ENCODE data around the gene RPS6KA4.
"Not testable (repeated sequence)": the region's sequence is repeated elsewhere in the genome, so short reads cannot be mapped to it uniquely, and the experiment has no call there.

Gene RPS6KA4

GRCh38 chr11:64415996-64416728, 57.2 kb downstream of the RPS6KA4 start:
- H2AK5ac ChIP-seq (ENCODE audit: low read length, severe bottlenecking): no peak overlapping the region

DNA sequence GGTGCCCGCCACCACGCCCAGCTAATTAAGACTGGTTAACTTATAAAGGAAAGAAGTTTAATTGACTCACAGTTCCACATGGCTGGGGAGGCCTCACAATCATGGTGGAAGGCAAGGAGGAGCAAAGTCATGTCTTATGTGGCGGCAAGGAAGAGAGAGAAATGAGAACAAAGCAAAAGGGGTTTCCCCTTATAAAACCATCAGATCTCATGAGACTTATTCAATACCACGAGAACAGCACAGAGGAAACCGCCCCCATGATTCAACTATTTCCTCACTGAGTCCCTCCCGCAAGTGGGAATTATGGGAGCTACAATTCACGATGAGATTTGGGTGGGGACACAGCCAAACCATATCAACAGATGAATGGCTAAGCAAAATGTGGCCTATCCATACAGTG, 59.3 kb downstream of the RPS6KA4 start:
- H3K18ac ChIP-seq (ENCODE audit: low read depth in 1 of 2, low read length in 2 of 2); H2AFZ ChIP-seq (ENCODE audit: low read depth, low read length); H3K9ac ChIP-seq (ENCODE audit: low read length); H4K91ac ChIP-seq (ENCODE audit: low read length); H3K4me1 ChIP-seq (ENCODE audit: control insufficient read depth, insufficient read depth, low read depth, low read length); H3K4me3 ChIP-seq (ENCODE audit: insufficient read depth in 1 of 2, low read depth in 1 of 2, low read length in 2 of 2); H2BK5ac ChIP-seq (ENCODE audit: low read depth, low read length, poor library complexity, severe bottlenecking); H3K4me2 ChIP-seq (ENCODE audit: low read length, poor library complexity, severe bottlenecking); H3K79me1 ChIP-seq (replicated peaks; ENCODE audit: low read length, poor library complexity, severe bottlenecking); H2BK15ac ChIP-seq (ENCODE audit: low read depth, poor library complexity, severe bottlenecking); H3K4ac ChIP-seq (ENCODE audit: low read depth in 1 of 2, low read length in 2 of 2); H2AK5ac ChIP-seq (ENCODE audit: low read length, severe bottlenecking); H2BK120ac ChIP-seq (ENCODE audit: low read depth, low read length); H3K14ac ChIP-seq (ENCODE audit: low read length in 2 of 2); DNase-seq; H3K27ac ChIP-seq (ENCODE audit: low read length, poor library complexity, severe bottlenecking); H2BK12ac ChIP-seq (ENCODE audit: low read length in 2 of 2); H3K23ac ChIP-seq (ENCODE audit: low read length in 2 of 2); H3K36me3 ChIP-seq (ENCODE audit: control insufficient read depth in 1 of 2, insufficient read depth in 2 of 2, low read depth in 1 of 2, low read length in 2 of 2); H4K8ac ChIP-seq (ENCODE audit: low read length): not testable (repeated sequence)
- WGBS: 87% methylated on average over 6 of the region's 7 CpGs
- H3K27me3 ChIP-seq (ENCODE audit: control insufficient read depth in 1 of 2, insufficient read depth in 1 of 2, low read length in 2 of 2): peaks cover 3 to 25% of the 10 kb centered on the region in 2 experiments
- peaks cover 21% of the 10 kb centered on the region for H3K9me3 ChIP-seq (ENCODE audit: control insufficient read depth, low read length)

More at GRCh38 chr11:64415996-64416728, 57.2 kb downstream of the RPS6KA4 start:
- H3K36me3 ChIP-seq (ENCODE audit: control insufficient read depth in 1 of 2, insufficient read depth in 2 of 2, low read depth in 1 of 2, low read length in 2 of 2): no peaks in the 10 kb centered on the region
- DNase-seq: no peak
- no peak overlapping the region for H2AFZ ChIP-seq (ENCODE audit: low read depth, low read length)
- H3K27me3 ChIP-seq (ENCODE audit: control insufficient read depth in 1 of 2, insufficient read depth in 1 of 2, low read length in 2 of 2): peaks cover 3 to 22% of the 10 kb centered on the region in 2 experiments
- 90% methylated on average over 9 of the region's 9 CpGs for WGBS
- H3K9ac ChIP-seq (ENCODE audit: low read length): no peak overlapping the region
- no peak overlapping the region for H2BK120ac ChIP-seq (ENCODE audit: low read depth, low read length)
- H2BK15ac ChIP-seq (ENCODE audit: low read depth, poor library complexity, severe bottlenecking): no peak overlapping the region
- H3K4ac ChIP-seq (ENCODE audit: low read depth in 1 of 2, low read length in 2 of 2): no peak overlapping the region
- H3K4me1 ChIP-seq (ENCODE audit: control insufficient read depth, insufficient read depth, low read depth, low read length): no peaks in the 10 kb centered on the region
- no peak overlapping the region for H4K91ac ChIP-seq (ENCODE audit: low read length)
- no peak overlapping the region for H2BK5ac ChIP-seq (ENCODE audit: low read depth, low read length, poor library complexity, severe bottlenecking)
- H3K4me3 ChIP-seq (ENCODE audit: insufficient read depth in 1 of 2, low read depth in 1 of 2, low read length in 2 of 2): no peak overlapping the region
- peaks cover 1% of the 10 kb centered on the region for H3K9me3 ChIP-seq (ENCODE audit: control insufficient read depth, low read length)
- H3K14ac ChIP-seq (ENCODE audit: low read length in 2 of 2): peak overlapping the region in 1 of 2 experiments; percentile 28
- H2BK12ac ChIP-seq (ENCODE audit: low read length in 2 of 2): no peak overlapping the region
- H3K18ac ChIP-seq (ENCODE audit: low read depth in 1 of 2, low read length in 2 of 2): no peak overlapping the region
- H4K8ac ChIP-seq (ENCODE audit: low read length): no peak overlapping the region
- no peak overlapping the region for H3K23ac ChIP-seq (ENCODE audit: low read length in 2 of 2)
- H3K4me2 ChIP-seq (ENCODE audit: low read length, poor library complexity, severe bottlenecking): no peak overlapping the region
- no peaks in the 10 kb centered on the region for H3K79me1 ChIP-seq (replicated peaks; ENCODE audit: low read length, poor library complexity, severe bottlenecking)
- H3K27ac ChIP-seq (ENCODE audit: low read length, poor library complexity, severe bottlenecking): no peak overlapping the region

- Histone ChIP-seq H3K4me1 (ENCODE audit: control insufficient read depth, insufficient read depth, low read depth, low read length) (no peaks in the 10 kb centered on the region), H3K18ac (ENCODE audit: low read depth in 1 of 2, low read length in 2 of 2) (no peak overlapping the region), H3K4me2 (ENCODE audit: low read length, poor library complexity, severe bottlenecking) (no peak overlapping the region), H3K27ac (ENCODE audit: low read length, poor library complexity, severe bottlenecking) (no peak overlapping the region), H2AK5ac (ENCODE audit: low read length, severe bottlenecking) (no peak overlapping the region), H3K14ac (ENCODE audit: low read length in 2 of 2) (no peak overlapping the region), H3K9ac (ENCODE audit: low read length) (no peak overlapping the region), H3K4me3 (ENCODE audit: insufficient read depth in 1 of 2, low read depth in 1 of 2, low read length in 2 of 2) (no peak overlapping the region), H3K27me3 (ENCODE audit: control insufficient read depth in 1 of 2, insufficient read depth in 1 of 2, low read length in 2 of 2) (peaks cover 3 to 30% of the 10 kb centered on the region in 2 experiments), H3K4ac (ENCODE audit: low read depth in 1 of 2, low read length in 2 of 2) (no peak overlapping the region), H2AFZ (ENCODE audit: low read depth, low read length) (no peak overlapping the region), H2BK5ac (ENCODE audit: low read depth, low read length, poor library complexity, severe bottlenecking) (no peak overlapping the region), H3K79me1 (replicated peaks; ENCODE audit: low read length, poor library complexity, severe bottlenecking) (no peaks in the 10 kb centered on the region), H3K9me3 (ENCODE audit: control insufficient read depth, low read length) (peaks cover 21% of the 10 kb centered on the region), H4K91ac (ENCODE audit: low read length) (no peak overlapping the region), H2BK12ac (ENCODE audit: low read length in 2 of 2) (no peak overlapping the region), H3K23ac (ENCODE audit: low read length in 2 of 2) (no peak overlapping the region), H4K8ac (ENCODE audit: low read length) (no peak overlapping the region), H3K36me3 (ENCODE audit: control insufficient read depth in 1 of 2, insufficient read depth in 2 of 2, low read depth in 1 of 2, low read length in 2 of 2) (no peaks in the 10 kb centered on the region), H2BK120ac (ENCODE audit: low read depth, low read length) (no peak overlapping the region), H2BK15ac (ENCODE audit: low read depth, poor library complexity, severe bottlenecking) (no peak overlapping the region)
- 93% methylated on average over 11 of the region's 11 CpGs for WGBS
- no peak for DNase-seq
These were observed 60.4 kb downstream of the RPS6KA4 start for GRCh38 chr11:64419257-64419790.

DNA sequence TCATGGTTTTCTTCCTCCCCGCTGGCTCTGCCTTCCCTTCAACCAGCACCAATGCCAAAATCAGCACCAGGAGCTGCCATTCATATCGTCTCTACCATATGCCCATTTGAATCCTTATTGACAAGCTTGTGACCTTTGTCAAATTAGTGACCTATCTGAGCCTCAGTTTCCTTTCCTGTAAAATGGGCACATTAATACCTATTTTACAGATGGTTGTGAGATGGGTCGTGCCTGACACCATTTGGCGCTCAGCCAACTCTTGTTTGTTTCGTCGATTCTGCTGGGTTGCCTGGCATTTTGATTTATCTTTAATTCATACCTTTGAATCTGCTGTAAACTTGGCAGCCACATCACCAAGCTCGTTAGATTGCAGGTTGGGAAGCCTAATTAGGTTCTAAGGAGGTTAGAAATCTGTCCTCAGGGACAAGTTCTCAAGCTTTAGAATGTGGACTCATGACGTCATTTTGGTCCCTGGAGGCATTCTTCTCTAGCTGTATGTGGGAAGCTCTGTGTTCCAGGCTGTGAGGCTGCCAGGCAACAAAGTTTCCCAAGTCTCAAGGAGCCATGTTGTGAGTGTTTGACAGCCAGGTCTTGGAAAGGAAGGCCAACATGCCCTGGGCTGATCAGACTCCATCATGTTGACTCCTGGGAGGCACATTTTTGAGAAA, 61.0 kb downstream of the RPS6KA4 start:
- H3K36me3 ChIP-seq (ENCODE audit: control insufficient read depth in 1 of 2, insufficient read depth in 2 of 2, low read depth in 1 of 2, low read length in 2 of 2): no peaks in the 10 kb centered on the region
- H2AFZ ChIP-seq (ENCODE audit: low read depth, low read length): no peak overlapping the region
- H3K4me2 ChIP-seq (ENCODE audit: low read length, poor library complexity, severe bottlenecking): no peak overlapping the region
- no peak overlapping the region for H3K4ac ChIP-seq (ENCODE audit: low read depth in 1 of 2, low read length in 2 of 2)
- no peak overlapping the region for H2BK15ac ChIP-seq (ENCODE audit: low read depth, poor library complexity, severe bottlenecking)
- H3K4me1 ChIP-seq (ENCODE audit: control insufficient read depth, insufficient read depth, low read depth, low read length): no peaks in the 10 kb centered on the region
- peak; percentile 55 for DNase-seq
- peaks cover 21% of the 10 kb centered on the region for H3K9me3 ChIP-seq (ENCODE audit: control insufficient read depth, low read length)
- no peak overlapping the region for H3K14ac ChIP-seq (ENCODE audit: low read length in 2 of 2)
- H3K27me3 ChIP-seq (ENCODE audit: control insufficient read depth in 1 of 2, insufficient read depth in 1 of 2, low read length in 2 of 2): peaks cover 3 to 27% of the 10 kb centered on the region in 2 experiments
- H3K79me1 ChIP-seq (replicated peaks; ENCODE audit: low read length, poor library complexity, severe bottlenecking): no peaks in the 10 kb centered on the region
- no peak overlapping the region for H3K23ac ChIP-seq (ENCODE audit: low read length in 2 of 2)
- H2BK5ac ChIP-seq (ENCODE audit: low read depth, low read length, poor library complexity, severe bottlenecking): no peak overlapping the region
- no peak overlapping the region for H3K18ac ChIP-seq (ENCODE audit: low read depth in 1 of 2, low read length in 2 of 2)
- H4K8ac ChIP-seq (ENCODE audit: low read length): no peak overlapping the region
- no peak overlapping the region for H3K4me3 ChIP-seq (ENCODE audit: insufficient read depth in 1 of 2, low read depth in 1 of 2, low read length in 2 of 2)
- 73% methylated on average over 8 of the region's 8 CpGs for WGBS
- H3K9ac ChIP-seq (ENCODE audit: low read length): no peak overlapping the region
- H2BK120ac ChIP-seq (ENCODE audit: low read depth, low read length): no peak overlapping the region
- H2AK5ac ChIP-seq (ENCODE audit: low read length, severe bottlenecking): no peak overlapping the region
- no peak overlapping the region for H4K91ac ChIP-seq (ENCODE audit: low read length)
- no peak overlapping the region for H3K27ac ChIP-seq (ENCODE audit: low read length, poor library complexity, severe bottlenecking)
- no peak overlapping the region for H2BK12ac ChIP-seq (ENCODE audit: low read length in 2 of 2)

Data from mesenchymal stem cell (in vitro differentiated cells and primary cell).